Measurements from ENCODE around the gene DOLK.

The DOLK gene

DNA sequence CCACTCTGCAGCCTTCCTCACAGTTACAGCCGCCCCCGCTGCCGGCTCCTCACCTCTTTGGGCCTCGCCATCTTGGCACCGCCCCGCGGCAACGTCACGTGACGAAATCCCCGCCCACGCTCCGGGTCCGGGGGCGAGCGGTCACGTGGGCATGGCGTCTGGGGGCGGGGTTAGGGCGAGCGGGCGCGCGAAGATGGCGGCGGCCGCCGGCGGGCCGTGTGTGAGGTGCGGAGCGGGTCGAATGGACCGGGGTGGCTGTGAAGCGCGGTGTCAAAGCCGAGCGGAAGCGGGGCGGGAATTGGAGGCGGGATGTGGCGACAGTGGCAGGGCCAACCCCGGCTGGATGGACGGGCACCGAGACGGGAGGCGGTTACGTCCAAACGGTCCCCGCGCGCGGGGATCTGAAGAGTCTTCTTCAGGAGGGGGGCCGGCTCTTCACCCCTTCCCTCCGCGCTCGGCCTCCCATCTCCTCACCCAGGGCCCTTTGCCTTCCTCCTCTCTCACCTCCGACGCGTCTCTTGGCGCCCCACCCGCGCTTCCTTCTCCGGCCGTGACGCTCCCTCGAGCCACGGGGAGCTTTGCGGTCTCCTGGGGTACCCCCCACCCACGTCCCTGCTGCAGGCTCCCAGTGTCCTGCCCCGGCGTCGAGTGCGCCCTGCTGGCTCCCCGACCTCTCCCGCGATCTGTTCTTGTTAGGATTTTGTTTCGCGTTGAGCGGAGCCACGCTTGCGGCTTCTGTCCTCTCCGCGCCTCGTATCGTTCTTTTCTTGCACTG lies at the start of gene DOLK, which contains the start of gene NUP188:
Gene DOLK (minus strand): TSS at position 77 of the 775 bp plus-strand sequence. CDS start 300 bp downstream, outside the sequence.
Gene NUP188 (plus strand): TSS at position 173 of the 775 bp plus-strand sequence. CDS start 21 bp downstream, at position 194.
- H3K27ac ChIP-seq: peak within 1 kb of the TSS; percentile 81
- no peak for TF ChIP-seq ZFX (IDR thresholded peaks at IDR 0.05; ENCODE audit: borderline replicate concordance)
- TF ChIP-seq CTCF (IDR thresholded peaks at IDR 0.05): no peak

DNA sequence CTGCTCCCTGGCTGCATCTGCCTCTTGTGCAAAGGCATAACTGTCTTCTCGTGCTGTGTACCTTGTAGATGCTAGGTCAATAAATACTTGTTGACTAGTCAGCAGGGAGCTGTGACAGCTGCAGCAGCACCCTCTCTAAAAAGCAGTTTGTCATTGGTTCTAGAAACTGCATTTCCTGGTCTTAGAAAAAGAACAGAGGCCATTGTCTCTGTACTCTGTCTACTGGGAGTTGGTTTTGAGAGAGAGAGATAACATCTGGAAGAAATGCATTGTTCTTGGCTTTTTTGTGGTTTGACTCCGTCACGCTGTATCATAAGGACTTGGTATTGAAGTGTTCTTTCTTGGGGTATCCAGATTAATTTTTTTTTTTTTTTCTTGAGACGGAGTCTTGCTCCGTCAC lies 48.4 kb upstream of the DOLK start:
- no peak overlapping the region for H3K27ac ChIP-seq
- TF ChIP-seq CTCF (IDR thresholded peaks at IDR 0.05) (no peak), ZFX (IDR thresholded peaks at IDR 0.05; ENCODE audit: borderline replicate concordance) (no peak)

- no peak for TF ChIP-seq CTCF (IDR thresholded peaks at IDR 0.05)
- TF ChIP-seq ZFX (IDR thresholded peaks at IDR 0.05; ENCODE audit: borderline replicate concordance): no peak
- H3K27ac ChIP-seq: no peak overlapping the region
Measured at GRCh38 chr9:128992995-128993394, 45.6 kb upstream of the DOLK start.

DNA sequence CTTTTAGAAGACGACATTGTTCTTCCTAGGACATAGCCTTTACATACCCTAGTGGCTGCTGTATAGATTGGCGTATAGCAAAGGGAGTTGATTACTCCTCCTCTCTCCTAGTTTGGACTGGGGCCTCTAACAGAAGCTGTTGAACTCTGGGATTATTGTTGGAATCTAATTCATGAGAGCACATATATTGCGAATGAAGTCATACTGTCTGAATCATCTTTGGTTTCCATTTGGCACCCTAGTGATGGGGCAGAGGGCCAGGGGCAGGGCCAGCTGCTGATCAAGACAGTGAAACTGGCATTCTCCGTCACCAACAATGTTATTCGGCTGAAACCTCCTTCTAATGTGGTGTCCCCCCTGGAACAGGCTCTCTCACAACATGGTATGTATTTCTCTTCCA lies 40.4 kb upstream of the DOLK start:
- TF ChIP-seq ZFX (IDR thresholded peaks at IDR 0.05; ENCODE audit: borderline replicate concordance): no peak
- no peak for TF ChIP-seq CTCF (IDR thresholded peaks at IDR 0.05)
- H3K27ac ChIP-seq: no peak overlapping the region

DNA sequence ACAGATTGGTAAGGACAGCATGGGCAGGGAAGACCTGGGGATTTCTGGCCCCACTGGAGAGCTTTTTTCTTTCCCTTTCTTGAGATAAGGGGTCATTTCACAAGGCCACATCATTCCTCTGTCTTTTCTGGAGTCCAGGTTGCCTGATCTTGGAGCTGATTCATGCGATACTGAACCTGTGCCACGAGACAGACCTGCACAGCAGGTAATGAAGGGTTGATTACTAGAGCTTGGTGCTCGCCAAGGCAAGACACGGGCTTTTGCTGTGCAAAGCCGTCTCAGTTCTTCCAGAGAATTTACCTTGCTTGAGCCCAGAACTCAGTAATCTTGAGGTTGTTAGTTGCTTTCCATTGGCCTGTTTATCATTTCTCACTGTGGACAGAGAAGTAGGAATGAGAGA lies 39.3 kb upstream of the DOLK start:
- H3K27ac ChIP-seq: no peak overlapping the region
- TF ChIP-seq CTCF (IDR thresholded peaks at IDR 0.05): no peak
- TF ChIP-seq ZFX (IDR thresholded peaks at IDR 0.05; ENCODE audit: borderline replicate concordance): no peak

- TF ChIP-seq CTCF (IDR thresholded peaks at IDR 0.05) (no peak), ZFX (IDR thresholded peaks at IDR 0.05; ENCODE audit: borderline replicate concordance) (no peak)
- no peak overlapping the region for H3K27ac ChIP-seq
Measured at GRCh38 chr9:128983536-128983935, 36.1 kb upstream of the DOLK start.

DNA sequence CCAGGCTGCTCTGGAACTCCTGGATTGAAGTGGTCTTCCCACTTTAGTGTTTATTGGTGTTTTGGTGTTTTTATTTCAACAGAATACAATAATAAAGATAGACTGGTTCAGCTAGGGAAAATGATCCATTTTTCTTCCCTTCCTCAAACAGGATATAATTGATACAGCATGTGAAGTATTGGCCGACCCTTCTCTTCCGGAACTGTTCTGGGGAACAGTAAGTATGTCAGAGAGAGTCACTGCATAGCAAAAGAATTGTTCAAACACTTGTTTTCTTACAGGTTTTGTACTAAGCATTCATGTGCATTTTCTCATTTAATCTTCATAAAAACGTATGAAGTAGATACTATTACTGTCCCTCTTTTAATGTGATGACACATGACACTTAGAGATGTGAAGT lies 31.7 kb upstream of the DOLK start:
- TF ChIP-seq ZFX (IDR thresholded peaks at IDR 0.05; ENCODE audit: borderline replicate concordance) (no peak), CTCF (IDR thresholded peaks at IDR 0.05) (no peak)
- no peak overlapping the region for H3K27ac ChIP-seq

All from 22Rv1 (cell line).